ENCODE results near the gene CIZ1. TPM values are rescaled to one million over a fixed set of nuclear protein-coding genes. Genes with fewer than 3 reads are reported as not detected.

CIZ1 gene
- total and polyA plus RNA-seq, 10 of the 15 experiments (the other 5 are each of a cell fraction or from before 2014, with no cell fraction given) = 1.8 to 91.6 (median 35.4) TPM

GRCh38 chr9:128159784-128160602 lies 31.4 kb downstream of the CIZ1 start, which contains the start of gene BBLN (continued):
- TF ChIP-seq ZNF592 (IDR thresholded peaks at IDR 0.05) = no peak
- no peak for TF ChIP-seq ZNF24 (IDR thresholded peaks at IDR 0.05)
- TF ChIP-seq ZBED1 (IDR thresholded peaks at IDR 0.05; ENCODE audit: borderline replicate concordance) = no peak
- TF ChIP-seq CHD1 (IDR thresholded peaks at IDR 0.05; ENCODE audit: low read depth, low read length) = no peak
- TF ChIP-seq HDGF (IDR thresholded peaks at IDR 0.05) = no peak
- peak; percentile 75 for TF ChIP-seq NKRF (conservative IDR thresholded peaks at IDR 0.05)
- TF ChIP-seq FOXK2 (IDR thresholded peaks at IDR 0.05) = no peak; the same call in 1 of the 2 replicates
- peak; percentile 41; the same call in 1 of the 2 replicates for TF ChIP-seq CHD2 (IDR thresholded peaks at IDR 0.05; ENCODE audit: borderline replicate concordance, low read depth, low read length)
- TF ChIP-seq SMAD1 (IDR thresholded peaks at IDR 0.05; ENCODE audit: low read depth, partially characterized antibody) = no peak
- TF ChIP-seq HDAC6 (IDR thresholded peaks at IDR 0.05; ENCODE audit: unreplicated experiment) = no peak
- TF ChIP-seq HCFC1 (IDR thresholded peaks at IDR 0.05; ENCODE audit: low read length) = peak; percentile 58
- TF ChIP-seq SRF (IDR thresholded peaks at IDR 0.05; ENCODE audit: low read depth in 2 of 2, low read length in 2 of 2) = peak in 1 of 2 experiments; percentile 69; a peak in 2 of 4 replicates
- no peak for TF ChIP-seq SIN3A (IDR thresholded peaks at IDR 0.05; ENCODE audit: low read depth, low read length)
- TF ChIP-seq MEF2A (IDR thresholded peaks at IDR 0.05; ENCODE audit: insufficient read depth, low read depth, low read length) = no peak
- TF ChIP-seq SKIL (IDR thresholded peaks at IDR 0.05; ENCODE audit: low read depth, poor library complexity, severe bottlenecking) = no peak
- peak; percentile 14; the same call in 1 of the 2 replicates for TF ChIP-seq NR2F1 (conservative IDR thresholded peaks at IDR 0.05)
- no peak for TF ChIP-seq TARDBP (IDR thresholded peaks at IDR 0.05; ENCODE audit: borderline replicate concordance)
- TF ChIP-seq EED (IDR thresholded peaks at IDR 0.05; ENCODE audit: low read depth) = 0 out of 2 replicates have a peak, but pooled peaks have one; percentile 54
- TF ChIP-seq NRF1 (conservative IDR thresholded peaks at IDR 0.05; ENCODE audit: low read depth, low read length) = no peak
- no peak for TF ChIP-seq ZNF217 (IDR thresholded peaks at IDR 0.05)
- no peak for TF ChIP-seq TCF12 (IDR thresholded peaks at IDR 0.05; ENCODE audit: low read depth, low read length)
- no peak for TF ChIP-seq BRCA1 (IDR thresholded peaks at IDR 0.05; ENCODE audit: low read depth, low read length)
